Caco-2 (cell line): ENCODE results near the gene GCNT4. TPM values are rescaled to one million over a fixed set of nuclear protein-coding genes. Genes with fewer than 3 reads are reported as not detected.
A peak's percentile ranks its signal among the peaks of the same experiment; 100 is the strongest.

Experiments
- BruUV-seq: library from RNA; stranded (reverse); fragments of 400-500 nt; replicated peaks from 2 replicates; lab custom pipeline; 2021; lab: Mats Ljungman, UMichigan
- CTCF ChIA-PET: fragments of 300-600 bp; sonication (Branson Sonifier 250); formaldehyde crosslinking; loops from one replicate; lab custom pipeline; 2022; ENCODE audit warnings: antibody characterized with exemption; lab: Charles Lee
- POLR2A ChIA-PET: fragments of 300-600 bp; sonication (Branson Sonifier 250); formaldehyde crosslinking; loops from one replicate; lab custom pipeline; 2022; ENCODE audit warnings: antibody characterized with exemption; lab: Charles Lee
- DNase-seq, 2 experiments: peaks; one replicate each; pipeline versions ENCODE4 v3.0.0 to v3.0.0-alpha.2; 2020 to 2022
- H3K27me3 ChIP-seq: replicated peaks from 2 replicates; pipeline ENCODE4 v1.6.0; 2011; ENCODE audit warnings: low read length; ENCODE audit not compliant: control insufficient read depth, insufficient read depth
- H3K36me3 ChIP-seq: 2 replicates; pipeline ENCODE4 v1.5.1; 2011; ENCODE audit warnings: low read length; ENCODE audit not compliant: control insufficient read depth, insufficient read depth
- H3K4me1 ChIP-seq: fragments of 250-450 bp; sonication (Bioruptor Pico); 2 replicates; pipeline ENCODE4 v1.5.1; 2020; ENCODE audit warnings: mild to moderate bottlenecking
- H3K4me3 ChIP-seq: 2 replicates; pipeline ENCODE4 v1.5.1; 2011; ENCODE audit warnings: low read depth, mild to moderate bottlenecking, control low read depth, low read length
- H3K9me3 ChIP-seq: fragments of 250-450 bp; sonication (Bioruptor Pico); 2 replicates; pipeline ENCODE4 v1.5.1; 2020; ENCODE audit warnings: mild to moderate bottlenecking, moderate library complexity
- H3K27ac Mint-ChIP-seq: one replicate; pipeline ENCODE4 v1.8.0; 2022; ENCODE audit warnings: mixed read lengths; ENCODE audit not compliant: unreplicated experiment
- H3K27me3 Mint-ChIP-seq: one replicate; pipeline ENCODE4 v1.8.0; 2022; ENCODE audit warnings: mixed read lengths; ENCODE audit not compliant: insufficient read depth, unreplicated experiment
- H3K36me3 Mint-ChIP-seq: one replicate; pipeline ENCODE4 v1.8.0; 2022; ENCODE audit warnings: mild to moderate bottlenecking, mixed read lengths; ENCODE audit not compliant: insufficient read depth, unreplicated experiment
- H3K4me1 Mint-ChIP-seq: one replicate; pipeline ENCODE4 v1.8.0; 2022; ENCODE audit warnings: low read depth, mixed read lengths; ENCODE audit not compliant: unreplicated experiment
- H3K4me3 Mint-ChIP-seq: one replicate; pipeline ENCODE4 v1.8.0; 2022; ENCODE audit warnings: mild to moderate bottlenecking, moderate library complexity, mixed read lengths; ENCODE audit not compliant: unreplicated experiment
- H3K9me3 Mint-ChIP-seq: one replicate; pipeline ENCODE4 v1.8.0; 2022; ENCODE audit warnings: mixed read lengths; ENCODE audit not compliant: unreplicated experiment
- CTCF ChIP-seq, 2 experiments: fragments of 200-600 bp in 1 of 2; IDR thresholded peaks; 1 replicate in 1 of 2; 2 replicates in 1 of 2; pipeline versions ENCODE4 v1.5.1 to v1.8.0; 2011 to 2022; ENCODE audit warnings: antibody characterized with exemption in 1 of 2, control low read depth in 1 of 2, inconsistent platforms in 1 of 2, low read depth in 1 of 2, low read length in 1 of 2, mild to moderate bottlenecking in 1 of 2, moderate library complexity in 1 of 2; ENCODE audit not compliant: insufficient read depth in 1 of 2, severe bottlenecking in 1 of 2, unreplicated experiment in 1 of 2
- intact Hi-C: fragments of 100-400 bp; cut with micrococcal nuclease; formaldehyde crosslinking; loops from one replicate; pipeline ENCODE4 v1.10.0; 2022; ENCODE audit not compliant: unreplicated experiment
- total RNA-seq: library from RNA; stranded (reverse); gene quantifications from 2 replicates; pipeline ENCODE4 v1.2.3, GENCODE V29; 2022

Gene GCNT4
- total RNA-seq, 1 experiment from 2014 or later, result 3.0 TPM

DNA sequence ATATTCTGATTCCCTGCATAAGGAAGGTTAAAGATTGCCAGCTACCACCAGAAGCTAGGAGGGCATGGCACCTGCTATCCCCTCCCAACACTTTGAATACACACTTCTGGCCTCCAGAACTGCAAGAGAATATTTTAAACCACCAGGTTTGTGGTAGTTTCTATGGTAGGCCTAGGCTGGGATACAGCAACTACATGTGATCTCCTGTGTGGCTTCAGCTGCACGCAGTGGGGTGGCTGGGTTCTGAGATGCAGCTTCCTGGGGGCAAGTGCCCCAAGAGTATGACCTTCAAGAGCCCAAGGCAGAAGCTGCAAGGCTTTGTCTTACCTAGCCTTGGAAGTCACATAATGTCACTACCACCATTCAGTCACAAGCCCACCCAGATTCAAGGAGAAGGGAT is 39.6 kb downstream of the GCNT4 start:
- intact Hi-C loops, result no loop called here
- no peaks in the 10 kb centered on the region for H3K27me3 Mint-ChIP-seq

GRCh38 chr5:75010838-75011237 is 41.5 kb downstream of the GCNT4 start:
- H3K36me3 Mint-ChIP-seq, result no peaks in the 10 kb centered on the region
- Histone ChIP-seq H3K4me3 (no peak overlapping the region), H3K4me1 (no peaks in the 10 kb centered on the region), H3K36me3 (no peaks in the 10 kb centered on the region), H3K27me3 (no peaks in the 10 kb centered on the region), H3K9me3 (peaks cover 9% of the 10 kb centered on the region)
- BruUV-seq, result no TSS peak
- ChIA-PET CTCF (no interaction called here), POLR2A (no interaction called here)
- no peak overlapping the region for H3K27ac Mint-ChIP-seq
- DNase-seq, result no peak
- intact Hi-C loops, result no loop called here
- TF ChIP-seq CTCF (IDR thresholded peaks at IDR 0.05; ENCODE audit: insufficient read depth in 1 of 2, low read depth in 1 of 2, low read length in 1 of 2, severe bottlenecking in 1 of 2, unreplicated experiment in 1 of 2), result no peak
- H3K4me1 Mint-ChIP-seq, result peaks cover 16% of the 10 kb centered on the region
- no peaks in the 10 kb centered on the region for H3K27me3 Mint-ChIP-seq
- H3K9me3 Mint-ChIP-seq, result peaks cover 3% of the 10 kb centered on the region
- no peak overlapping the region for H3K4me3 Mint-ChIP-seq

More for the DNA sequence above, 39.6 kb downstream of the GCNT4 start:
- Mint-ChIP-seq H3K36me3 (no peaks in the 10 kb centered on the region), H3K9me3 (no peaks in the 10 kb centered on the region), H3K4me1 (peaks cover 16% of the 10 kb centered on the region), H3K4me3 (no peak overlapping the region), H3K27ac (no peak overlapping the region)
- Histone ChIP-seq H3K9me3 (0 out of 2 replicates have a peak, but pooled peaks cover 2% of the 10 kb centered on the region), H3K4me3 (no peak overlapping the region), H3K4me1 (no peaks in the 10 kb centered on the region), H3K36me3 (no peaks in the 10 kb centered on the region), H3K27me3 (no peaks in the 10 kb centered on the region)
- DNase-seq, result no peak
- ChIA-PET CTCF (no interaction called here), POLR2A (no interaction called here)
- BruUV-seq, result no TSS peak
- TF ChIP-seq CTCF (IDR thresholded peaks at IDR 0.05; ENCODE audit: insufficient read depth in 1 of 2, low read depth in 1 of 2, low read length in 1 of 2, severe bottlenecking in 1 of 2, unreplicated experiment in 1 of 2), result no peak

DNA sequence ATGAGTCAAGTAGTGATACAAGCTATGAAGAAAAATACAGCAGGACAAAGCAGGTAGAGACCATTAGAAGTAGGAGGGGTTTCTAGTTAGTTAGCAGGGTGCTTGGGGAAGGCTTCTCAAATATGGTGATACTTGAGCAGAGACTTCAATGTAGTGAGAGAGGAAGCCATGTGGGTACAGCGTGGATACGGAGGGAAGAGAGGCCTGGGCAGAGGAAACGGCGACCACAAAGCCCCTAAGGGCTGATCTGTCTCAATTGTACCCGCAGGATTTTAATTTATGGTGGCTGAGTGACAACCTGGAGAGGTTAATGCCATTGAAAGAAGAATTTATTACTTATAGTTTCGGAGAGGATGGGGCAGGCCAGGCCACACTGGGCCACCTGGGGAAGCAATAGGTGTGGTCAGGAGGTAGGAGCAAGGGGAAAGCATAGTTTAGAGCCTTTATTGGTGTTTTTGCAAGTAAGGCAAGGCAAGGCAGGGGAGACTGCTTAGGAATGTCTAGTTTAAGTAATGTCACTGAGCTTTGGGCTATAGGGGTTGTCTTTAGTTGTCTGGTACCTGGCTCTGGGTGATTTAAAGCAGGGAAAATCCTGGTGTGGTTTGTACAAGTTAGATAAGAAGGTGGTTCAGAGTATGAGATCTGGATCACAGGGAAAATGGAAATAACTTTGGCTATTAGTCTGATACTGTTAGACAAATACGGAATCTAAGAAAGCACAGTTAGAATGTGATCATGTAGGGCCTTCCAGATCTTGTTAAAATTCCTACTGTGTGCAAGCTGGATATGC is 42.6 kb downstream of the GCNT4 start:
- POLR2A ChIA-PET, result no interaction called here
- intact Hi-C loops, result no loop called here
- Mint-ChIP-seq H3K27me3 (no peaks in the 10 kb centered on the region), H3K27ac (peak overlapping the region; percentile 3), H3K4me3 (no peak overlapping the region), H3K9me3 (peaks cover 14% of the 10 kb centered on the region), H3K36me3 (no peaks in the 10 kb centered on the region), H3K4me1 (peaks cover 16% of the 10 kb centered on the region)
- H3K9me3 ChIP-seq, result peaks cover 19% of the 10 kb centered on the region
- H3K4me1 ChIP-seq, result no peaks in the 10 kb centered on the region
- H3K27me3 ChIP-seq, result no peaks in the 10 kb centered on the region
- no TSS peak for BruUV-seq
- CTCF ChIA-PET, result no interaction called here
- no peaks in the 10 kb centered on the region for H3K36me3 ChIP-seq
- no peak for DNase-seq
- H3K4me3 ChIP-seq, result no peak overlapping the region
- TF ChIP-seq CTCF (IDR thresholded peaks at IDR 0.05; ENCODE audit: insufficient read depth in 1 of 2, low read depth in 1 of 2, low read length in 1 of 2, severe bottlenecking in 1 of 2, unreplicated experiment in 1 of 2), result no peak
